Muscle of arm (tissue), 12 donors: ENCODE results near the gene GLRA1. TPM values are rescaled to one million over a fixed set of nuclear protein-coding genes. Genes with fewer than 3 reads are reported as not detected.
A peak's percentile ranks its signal among the peaks of the same experiment; 100 is the strongest.
"Not testable (repeated sequence)": the region's sequence is repeated elsewhere in the genome, so short reads cannot be mapped to it uniquely, and the experiment has no call there.

Source experiments
- DNase-seq: peaks from one replicate; pipeline ENCODE4 v3.0.0-alpha.2; 2013
- polyA plus RNA-seq, 12 donors: library from polyadenylated mRNA; unstranded; fragments of 120-200 nt; gene quantifications; one replicate each; pipeline ENCODE4 v1.2.1, GENCODE V29; 2013; ENCODE audit not compliant: insufficient read length in 12 of 12

GLRA1 gene
- polyA plus RNA-seq, 12 donors, result 0.07 to 0.09 TPM; not detected in 10

GRCh38 chr5:151885138-151885908 is 39.3 kb downstream of the GLRA1 start:
- no peak for DNase-seq

GRCh38 chr5:151881621-151882225 is 42.9 kb downstream of the GLRA1 start:
- no peak for DNase-seq

- DNase-seq, result peak; percentile 16
Observed at GRCh38 chr5:151880324-151880723, 44.3 kb downstream of the GLRA1 start.

GRCh38 chr5:151873701-151874100 is 51.0 kb downstream of the GLRA1 start:
- DNase-seq, result no peak

- DNase-seq, result no peak
Observed at GRCh38 chr5:151872701-151873100, 52.0 kb downstream of the GLRA1 start.

- DNase-seq, result no peak
Observed at GRCh38 chr5:151870820-151871219, 53.8 kb downstream of the GLRA1 start.

GRCh38 chr5:151870271-151870670 is 54.4 kb downstream of the GLRA1 start:
- no peak for DNase-seq

- DNase-seq, result no peak
Observed at GRCh38 chr5:151869843-151870242, 54.8 kb downstream of the GLRA1 start.

GRCh38 chr5:151868451-151868850 is 56.2 kb downstream of the GLRA1 start:
- DNase-seq, result no peak

- no peak for DNase-seq
Observed at GRCh38 chr5:151864061-151864748, 60.4 kb downstream of the GLRA1 start.

- DNase-seq, result no peak
Observed at GRCh38 chr5:151863566-151863965, 61.1 kb downstream of the GLRA1 start.

GRCh38 chr5:151862811-151863472 is 61.7 kb downstream of the GLRA1 start:
- no peak for DNase-seq

- DNase-seq, result not testable (repeated sequence)
Observed at GRCh38 chr5:151860867-151861266, 63.8 kb downstream of the GLRA1 start.

GRCh38 chr5:151856861-151857260 is 67.8 kb downstream of the GLRA1 start:
- DNase-seq, result no peak

GRCh38 chr5:151855701-151856100 is 69.0 kb downstream of the GLRA1 start:
- DNase-seq, result no peak

GRCh38 chr5:151847871-151848270 is 76.8 kb downstream of the GLRA1 start:
- no peak for DNase-seq

- DNase-seq, result no peak
Observed at GRCh38 chr5:151846765-151847164, 77.9 kb downstream of the GLRA1 start.

GRCh38 chr5:151832843-151833242 is 91.8 kb downstream of the GLRA1 start:
- DNase-seq, result not testable (repeated sequence)

- no peak for DNase-seq
Observed at GRCh38 chr5:151829370-151829769, 95.3 kb downstream of the GLRA1 start.

GRCh38 chr5:151825445-151825844 is 99.2 kb downstream of the GLRA1 start:
- DNase-seq, result peak; percentile 82

- DNase-seq, result no peak
Observed at GRCh38 chr5:151822141-151822540, 102.5 kb downstream of the GLRA1 start.

GRCh38 chr5:151820903-151821302 is 103.7 kb downstream of the GLRA1 start:
- no peak for DNase-seq
